Measurements from ENCODE around the gene KRT40.

GRCh38 chr17:40974366-40974765 is 9.8 kb downstream of the KRT40 start:
- TF ChIP-seq POLR2A (IDR thresholded peaks at IDR 0.05): no peak
- TF ChIP-seq CTCF (IDR thresholded peaks at IDR 0.05 in 4 of 5, conservative IDR thresholded peaks at IDR 0.05 in 1 of 5): no peak

Data from gastrocnemius medialis (tissue), 4 donors.